H9 (cell line): ENCODE results near the gene ZNF831. TPM values are rescaled to one million over a fixed set of nuclear protein-coding genes. Genes with fewer than 3 reads are reported as not detected.

Source experiments
- DNase-seq: peaks from one replicate; pipeline ENCODE4 v3.0.0-alpha.2; 2017
- H2AFZ ChIP-seq: one replicate; pipeline ENCODE4 v1.6.1; 2013; ENCODE audit warnings: mild to moderate bottlenecking, low read length, control low read depth, moderate library complexity
- H2AK5ac ChIP-seq: 2 replicates; pipeline ENCODE4 v1.6.1; 2013; ENCODE audit warnings: low read length, control low read depth, mixed read lengths; ENCODE audit not compliant: insufficient read length
- H2BK120ac ChIP-seq: one replicate; pipeline ENCODE4 v1.6.1; 2013; ENCODE audit warnings: low read depth, mild to moderate bottlenecking, low read length, control low read depth, inconsistent platforms; ENCODE audit not compliant: poor library complexity, severe bottlenecking
- H2BK12ac ChIP-seq: 2 replicates; pipeline ENCODE4 v1.6.1; 2013; ENCODE audit warnings: low read length, control low read depth, mixed read lengths, low read depth; ENCODE audit not compliant: insufficient read length
- H2BK15ac ChIP-seq: 2 replicates; pipeline ENCODE4 v1.6.1; 2013; ENCODE audit warnings: low read depth, low read length, control low read depth
- H2BK20ac ChIP-seq: one replicate; pipeline ENCODE4 v1.6.1; 2013; ENCODE audit warnings: low read depth, mild to moderate bottlenecking, low read length, control low read depth, inconsistent platforms; ENCODE audit not compliant: poor library complexity, severe bottlenecking
- H2BK5ac ChIP-seq: 2 replicates; pipeline ENCODE4 v1.6.1; 2013; ENCODE audit warnings: low read length, control low read depth, mixed read lengths; ENCODE audit not compliant: insufficient read length
- H3K14ac ChIP-seq: 2 replicates; pipeline ENCODE4 v1.6.1; 2013; ENCODE audit warnings: low read length, control low read depth; ENCODE audit not compliant: insufficient read depth
- H3K18ac ChIP-seq: 2 replicates; pipeline ENCODE4 v1.6.1; 2013; ENCODE audit warnings: low read depth, mild to moderate bottlenecking, mixed read lengths, low read length, control low read depth; ENCODE audit not compliant: insufficient read length
- H3K23ac ChIP-seq: 2 replicates; pipeline ENCODE4 v1.6.1; 2013; ENCODE audit warnings: low read length, control low read depth, mixed read lengths, low read depth; ENCODE audit not compliant: insufficient read length
- H3K23me2 ChIP-seq: 2 replicates; pipeline ENCODE4 v1.6.1; 2013; ENCODE audit warnings: low read depth, mild to moderate bottlenecking, mixed read lengths, low read length, control low read depth; ENCODE audit not compliant: insufficient read length, poor library complexity, severe bottlenecking
- H3K27ac ChIP-seq: 2 replicates; pipeline ENCODE4 v1.5.1; 2013; ENCODE audit warnings: low read length, control low read depth, mixed read lengths, low read depth; ENCODE audit not compliant: insufficient read length
- H3K27me3 ChIP-seq: 2 replicates; pipeline ENCODE4 v1.6.1; 2013; ENCODE audit warnings: low read length, control low read depth, inconsistent platforms; ENCODE audit not compliant: insufficient read depth
- H3K4ac ChIP-seq: 2 replicates; pipeline ENCODE4 v1.6.1; 2013; ENCODE audit warnings: low read depth, mild to moderate bottlenecking, control low read depth, inconsistent platforms, low read length, moderate library complexity
- H3K4me1 ChIP-seq: 2 replicates; pipeline ENCODE4 v1.6.1; 2013; ENCODE audit warnings: low read length, control low read depth, inconsistent platforms; ENCODE audit not compliant: insufficient read depth
- H3K4me2 ChIP-seq: 2 replicates; pipeline ENCODE4 v1.6.1; 2013; ENCODE audit warnings: low read length, control low read depth, mixed read lengths; ENCODE audit not compliant: insufficient read length, insufficient read depth
- H3K56ac ChIP-seq: 2 replicates; pipeline ENCODE4 v1.6.1; 2013; ENCODE audit warnings: low read depth, mild to moderate bottlenecking, mixed read lengths, low read length, control low read depth; ENCODE audit not compliant: insufficient read length
- H3K79me1 ChIP-seq: 2 replicates; pipeline ENCODE4 v1.6.1; 2013; ENCODE audit warnings: low read depth, mild to moderate bottlenecking, moderate library complexity, low read length, control low read depth, inconsistent platforms; ENCODE audit not compliant: insufficient read depth, poor library complexity, severe bottlenecking
- H3K79me2 ChIP-seq: 2 replicates; pipeline ENCODE4 v1.6.1; 2013; ENCODE audit warnings: low read length, control low read depth, inconsistent platforms; ENCODE audit not compliant: insufficient read depth
- H3K9ac ChIP-seq: 2 replicates; pipeline ENCODE4 v1.6.1; 2013; ENCODE audit warnings: low read length, control low read depth, mixed read lengths; ENCODE audit not compliant: insufficient read length; ENCODE audit errors: extremely low read depth
- H3K9me3 ChIP-seq: one replicate; pipeline ENCODE4 v1.6.1; 2013; ENCODE audit warnings: low read depth, low read length, inconsistent platforms; ENCODE audit not compliant: control insufficient read depth
- H3T11ph ChIP-seq: one replicate; pipeline ENCODE4 v1.6.1; 2013; ENCODE audit warnings: mild to moderate bottlenecking, low read length, control low read depth, inconsistent platforms
- H4K20me1 ChIP-seq: one replicate; pipeline ENCODE4 v1.6.1; 2013; ENCODE audit not compliant: control insufficient read depth, insufficient read length, insufficient read depth
- H4K5ac ChIP-seq: 2 replicates; pipeline ENCODE4 v1.6.1; 2013; ENCODE audit warnings: low read depth, mild to moderate bottlenecking, mixed read lengths, low read length, control low read depth; ENCODE audit not compliant: insufficient read length
- H4K8ac ChIP-seq: replicated peaks from 2 replicates; pipeline ENCODE4 v1.6.1; 2013; ENCODE audit warnings: low read length, control low read depth, mixed read lengths, low read depth; ENCODE audit not compliant: insufficient read length
- H4K91ac ChIP-seq: 2 replicates; pipeline ENCODE4 v1.6.1; 2013; ENCODE audit warnings: low read depth, mild to moderate bottlenecking, moderate library complexity, mixed read lengths, low read length, control low read depth; ENCODE audit not compliant: insufficient read length
- H3K27ac Mint-ChIP-seq, 3 experiments: 2 replicates in 2 of 3; 3 replicates in 1 of 3; pipeline ENCODE4 v1.8.0; 2020 to 2021; ENCODE audit warnings: mixed read lengths in 3 of 3, mild to moderate bottlenecking in 1 of 3, moderate library complexity in 1 of 3
- H3K27me3 Mint-ChIP-seq: 2 replicates; pipeline ENCODE4 v1.8.0; 2021; ENCODE audit warnings: low read depth, mild to moderate bottlenecking, moderate library complexity, mixed read lengths
- H3K36me3 Mint-ChIP-seq, 3 experiments: 2 replicates in 2 of 3; 3 replicates in 1 of 3; pipeline ENCODE4 v1.8.0; 2020 to 2021; ENCODE audit warnings: low read depth in 3 of 3, mixed read lengths in 3 of 3; ENCODE audit not compliant: insufficient read depth in 1 of 3
- H3K4me1 Mint-ChIP-seq, 2 experiments: 2 replicates each; pipeline ENCODE4 v1.8.0; 2020; ENCODE audit warnings: mixed read lengths in 2 of 2
- H3K4me3 Mint-ChIP-seq, 2 experiments: 2 replicates in 1 of 2; 3 replicates in 1 of 2; pipeline ENCODE4 v1.8.0; 2020 to 2021; ENCODE audit warnings: mild to moderate bottlenecking in 2 of 2, mixed read lengths in 2 of 2, moderate library complexity in 1 of 2
- H3K9me3 Mint-ChIP-seq, 2 experiments: 2 replicates in 1 of 2; 3 replicates in 1 of 2; pipeline ENCODE4 v1.8.0; 2020; ENCODE audit warnings: mild to moderate bottlenecking in 2 of 2, mixed read lengths in 2 of 2, moderate library complexity in 1 of 2
- WGBS: extraction: QIAGEN DNeasy Blood & Tissue Kit; methylation state at CpG from one replicate; pipeline ENCODE4 v1.1.7; 2013; ENCODE audit warnings: missing lambda C conversion rate, low lambda C conversion rate, mixed read lengths; ENCODE audit not compliant: insufficient read length; ENCODE audit errors: extremely low coverage; 5-methylcytosine and 5-hydroxymethylcytosine counted together
- total RNA-seq: library from RNA; stranded (reverse); gene quantifications from 2 replicates; pipeline ENCODE4 v1.2.1, GENCODE V29; 2021
- TF ChIP-seq, protein P1 (sequence below): fragments of 200-600 bp; sonication (generic); conservative IDR thresholded peaks from 3 replicates; pipeline ENCODE4 v1.8.0; 2021; ENCODE audit warnings: antibody characterized with exemption, mild to moderate bottlenecking

ZNF831 gene
- total RNA-seq, 1 experiment from 2014 or later: not detected

DNA sequence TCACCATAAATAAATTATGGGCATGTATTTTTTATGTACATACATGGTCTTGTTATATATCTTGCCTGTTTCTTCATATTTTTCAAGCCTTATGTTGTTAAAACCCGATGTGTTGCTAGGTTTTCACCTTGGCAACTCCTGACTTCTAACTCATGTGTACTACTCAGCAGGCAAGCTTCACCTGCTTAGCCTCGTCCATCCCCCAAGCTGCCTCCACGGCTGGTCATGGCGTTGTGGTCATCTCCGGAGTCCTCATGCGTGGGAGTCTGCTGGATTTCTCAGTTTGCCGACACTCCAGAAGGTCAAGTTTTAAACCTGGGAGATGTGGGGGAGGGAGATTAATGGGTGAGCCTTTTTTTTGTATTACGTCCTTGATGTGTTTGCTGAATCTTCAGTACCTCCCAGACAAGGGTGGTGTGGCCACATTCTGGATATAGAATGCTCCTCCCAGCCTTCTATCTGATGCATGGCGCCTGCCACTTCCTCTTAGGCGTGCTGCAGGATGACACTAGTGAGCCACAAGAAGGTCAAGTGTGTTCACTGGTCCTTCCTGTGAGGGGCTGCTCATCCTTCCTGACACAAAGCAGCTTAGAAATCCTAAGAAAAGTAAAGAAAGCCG, 110.2 kb downstream of the ZNF831 start:
- Histone ChIP-seq H3K27me3 (no peaks in the 10 kb centered on the region; the same call in 1 of the 2 replicates), H4K8ac (no peak overlapping the region), H3K9me3 (no peaks in the 10 kb centered on the region), H3T11ph (no peak overlapping the region), H3K14ac (no peak overlapping the region), H2AK5ac (no peak overlapping the region), H3K4me1 (peaks cover 4% of the 10 kb centered on the region; the same call in 1 of the 2 replicates), H3K79me1 (no peaks in the 10 kb centered on the region), H3K23me2 (no peaks in the 10 kb centered on the region), H2BK5ac (no peak overlapping the region), H2BK20ac (no peak overlapping the region), H4K5ac (no peak overlapping the region), H2AFZ (no peak overlapping the region), H3K18ac (no peak overlapping the region), H3K4me2 (no peak overlapping the region), H3K79me2 (no peaks in the 10 kb centered on the region), H3K23ac (no peak overlapping the region), H4K91ac (no peak overlapping the region), H2BK15ac (no peak overlapping the region), H3K27ac (no peak overlapping the region), H4K20me1 (no peaks in the 10 kb centered on the region), H2BK120ac (no peak overlapping the region), H3K9ac (no peak overlapping the region), H3K56ac (no peak overlapping the region), H3K4ac (no peak overlapping the region), H2BK12ac (no peak overlapping the region)
- H3K27me3 Mint-ChIP-seq: peaks cover 61% of the 10 kb centered on the region
- H3K27ac Mint-ChIP-seq: no peak overlapping the region
- H3K36me3 Mint-ChIP-seq: no peaks in the 10 kb centered on the region
- H3K4me3 Mint-ChIP-seq: no peak overlapping the region
- no peaks in the 10 kb centered on the region; a peak in 1 of 5 replicates for H3K9me3 Mint-ChIP-seq
- H3K4me1 Mint-ChIP-seq: peaks cover 13 to 14% of the 10 kb centered on the region in 2 experiments
- no CpG with 5 or more reads among the region's 11 CpGs for WGBS
- TF ChIP-seq, protein P1, sequence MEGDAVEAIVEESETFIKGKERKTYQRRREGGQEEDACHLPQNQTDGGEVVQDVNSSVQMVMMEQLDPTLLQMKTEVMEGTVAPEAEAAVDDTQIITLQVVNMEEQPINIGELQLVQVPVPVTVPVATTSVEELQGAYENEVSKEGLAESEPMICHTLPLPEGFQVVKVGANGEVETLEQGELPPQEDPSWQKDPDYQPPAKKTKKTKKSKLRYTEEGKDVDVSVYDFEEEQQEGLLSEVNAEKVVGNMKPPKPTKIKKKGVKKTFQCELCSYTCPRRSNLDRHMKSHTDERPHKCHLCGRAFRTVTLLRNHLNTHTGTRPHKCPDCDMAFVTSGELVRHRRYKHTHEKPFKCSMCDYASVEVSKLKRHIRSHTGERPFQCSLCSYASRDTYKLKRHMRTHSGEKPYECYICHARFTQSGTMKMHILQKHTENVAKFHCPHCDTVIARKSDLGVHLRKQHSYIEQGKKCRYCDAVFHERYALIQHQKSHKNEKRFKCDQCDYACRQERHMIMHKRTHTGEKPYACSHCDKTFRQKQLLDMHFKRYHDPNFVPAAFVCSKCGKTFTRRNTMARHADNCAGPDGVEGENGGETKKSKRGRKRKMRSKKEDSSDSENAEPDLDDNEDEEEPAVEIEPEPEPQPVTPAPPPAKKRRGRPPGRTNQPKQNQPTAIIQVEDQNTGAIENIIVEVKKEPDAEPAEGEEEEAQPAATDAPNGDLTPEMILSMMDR: no peak
- DNase-seq: no peak
